HG03460 (cell line): Measurements from ENCODE around the gene UPF3A.

Experiments
- ATAC-seq: cut with Tn5 transposase; IDR thresholded peaks from one replicate; pipeline ENCODE4 v1.9.1; 2021; ENCODE audit not compliant: unreplicated experiment

Gene UPF3A

DNA sequence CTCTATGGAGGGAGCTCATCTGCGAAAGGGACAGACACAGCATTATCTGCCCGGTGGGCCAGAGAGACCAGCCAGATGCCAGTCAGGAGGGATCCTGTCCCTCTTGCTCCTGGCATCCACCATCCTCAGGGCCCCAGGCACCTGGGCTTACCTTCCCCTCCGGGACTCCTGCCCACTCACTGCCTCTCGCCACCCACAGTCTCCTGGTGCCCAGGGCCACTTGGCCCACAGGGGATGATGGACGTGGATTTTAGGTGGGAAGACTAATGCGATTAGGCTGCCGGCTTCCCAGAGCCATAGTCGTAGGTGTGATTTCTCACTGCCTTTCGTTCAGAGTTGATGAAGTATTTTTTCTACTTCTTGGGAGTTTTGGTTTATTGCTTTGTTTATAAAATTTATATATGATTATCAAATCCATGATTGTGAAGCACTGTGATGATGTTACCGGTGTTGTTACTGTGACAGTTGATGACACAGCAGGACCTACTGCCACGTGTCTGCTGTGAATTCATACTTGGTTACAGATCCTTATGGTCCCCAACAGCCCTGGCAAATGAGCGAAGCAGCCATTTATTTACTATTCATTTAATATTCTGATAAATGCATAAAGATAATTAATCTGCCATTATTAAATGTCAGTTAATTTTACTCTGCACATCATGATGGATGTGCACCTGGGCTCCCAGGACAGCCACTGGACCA is 18.4 kb downstream of the UPF3A start:
- ATAC-seq: no peak

GRCh38 chr13:114303700-114304327 is 22.4 kb downstream of the UPF3A start:
- ATAC-seq: no peak

GRCh38 chr13:114304346-114305034 is 23.1 kb downstream of the UPF3A start:
- no peak for ATAC-seq

GRCh38 chr13:114309086-114309485 is 27.7 kb downstream of the UPF3A start:
- no peak for ATAC-seq

GRCh38 chr13:114309806-114310410 is 28.5 kb downstream of the UPF3A start:
- ATAC-seq: no peak

GRCh38 chr13:114310956-114311355 is 29.6 kb downstream of the UPF3A start:
- no peak for ATAC-seq

- ATAC-seq: no peak
Measured at GRCh38 chr13:114311387-114311786, 30.0 kb downstream of the UPF3A start.

GRCh38 chr13:114311908-114312307 is 30.5 kb downstream of the UPF3A start:
- no peak for ATAC-seq

- ATAC-seq: no peak
Measured at GRCh38 chr13:114313061-114313860, 31.9 kb downstream of the UPF3A start.

GRCh38 chr13:114314074-114314912 is 32.9 kb downstream of the UPF3A start, which contains the start of gene CHAMP1:
CHAMP1 (plus strand) TSS chr13:114314503; CDS start chr13:114323843, 9,340 bp downstream.
- ATAC-seq: peak; percentile 82

DNA sequence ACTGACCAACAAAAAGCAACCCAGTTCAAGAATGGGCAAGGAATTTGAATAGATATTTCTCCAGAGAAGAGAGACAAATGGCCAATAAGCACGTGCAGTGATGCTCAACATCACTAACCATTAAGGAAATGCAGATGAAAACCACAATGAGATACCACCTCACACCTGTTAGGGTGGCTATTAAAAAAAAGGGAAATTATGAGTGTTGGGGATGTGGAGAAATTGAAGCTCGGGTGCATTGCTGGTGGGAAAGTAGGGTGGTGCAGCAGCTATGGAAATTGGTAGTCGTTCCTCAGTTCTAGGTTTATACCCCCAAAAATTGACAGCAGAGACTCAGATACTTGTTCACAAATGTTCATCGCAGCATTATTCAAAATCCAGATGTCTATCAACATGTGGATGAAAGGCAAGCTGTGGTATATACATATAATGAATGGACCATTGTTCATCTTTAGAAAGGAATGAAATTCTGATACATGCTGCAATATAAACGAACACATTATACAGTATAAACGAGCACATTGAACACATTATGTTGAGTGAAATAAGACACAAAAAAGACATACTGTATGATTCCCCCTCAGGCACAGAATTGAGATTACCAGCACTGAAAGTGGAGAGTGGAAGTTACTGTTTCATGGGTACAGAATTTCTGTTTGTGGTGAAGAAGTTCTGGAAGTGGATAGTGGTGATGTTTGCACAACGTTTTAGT is 33.8 kb downstream of the UPF3A start:
- ATAC-seq: peak; percentile 9

DNA sequence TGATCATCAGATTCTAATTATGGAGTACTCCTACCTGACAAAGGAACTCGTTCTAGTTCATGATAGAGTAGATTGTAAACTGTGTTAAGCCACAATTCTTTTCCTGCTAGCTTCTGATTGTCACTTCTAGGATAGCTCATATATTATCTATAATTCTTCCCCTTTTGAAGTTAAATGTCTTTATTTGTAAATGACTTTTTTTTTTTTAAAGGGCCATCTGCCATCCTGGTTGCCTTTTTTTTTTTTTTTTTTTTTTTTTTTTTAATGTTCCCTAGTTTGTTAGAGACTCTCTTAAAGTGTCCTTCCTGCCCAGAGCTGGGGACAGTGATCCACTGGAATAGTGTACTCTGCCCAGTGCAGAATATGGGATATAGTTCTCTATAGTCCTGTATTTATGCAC is 37.2 kb downstream of the UPF3A start:
- no peak for ATAC-seq

GRCh38 chr13:114319441-114319913 is 38.1 kb downstream of the UPF3A start:
- ATAC-seq: no peak

DNA sequence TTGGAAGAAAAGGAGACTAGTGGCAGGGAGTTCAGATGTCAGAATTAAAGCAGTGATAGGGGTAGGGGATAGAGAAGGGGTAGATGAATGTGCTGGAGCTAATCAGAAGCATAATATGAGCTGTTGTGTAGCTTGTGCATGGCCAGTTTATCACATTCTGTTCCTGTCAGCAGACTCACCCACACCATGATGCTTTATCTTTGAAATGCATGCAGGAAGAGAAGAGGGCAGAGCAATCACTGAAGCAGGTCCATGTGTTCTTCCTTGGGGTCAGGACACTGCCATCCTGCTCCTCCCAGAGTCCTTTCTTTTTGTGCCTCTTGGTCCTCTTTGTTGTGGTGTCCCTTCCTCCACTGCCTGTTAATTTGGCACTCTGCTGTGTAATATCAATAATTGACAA is 38.7 kb downstream of the UPF3A start:
- ATAC-seq: no peak

DNA sequence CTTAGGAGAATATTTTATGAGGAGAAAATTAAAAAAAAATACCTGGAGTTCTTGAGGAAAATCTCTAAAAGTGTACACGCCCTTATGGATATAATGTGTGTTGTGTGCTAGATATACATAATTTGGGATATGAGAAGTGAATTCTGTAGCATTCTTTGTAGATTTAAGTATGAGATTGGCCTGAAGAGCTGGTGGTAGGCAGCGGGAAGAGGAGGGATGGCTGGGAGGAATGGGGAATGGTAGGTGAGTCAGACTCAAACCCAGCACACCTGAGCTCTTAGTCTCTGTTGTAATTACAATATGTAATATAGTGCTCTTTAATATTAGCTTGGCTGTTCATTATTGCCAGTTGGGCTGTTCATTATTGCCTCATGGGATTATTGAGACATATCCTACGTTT is 39.9 kb downstream of the UPF3A start:
- no peak for ATAC-seq

- ATAC-seq: no peak
Measured at GRCh38 chr13:114323349-114323748, 41.9 kb downstream of the UPF3A start.

DNA sequence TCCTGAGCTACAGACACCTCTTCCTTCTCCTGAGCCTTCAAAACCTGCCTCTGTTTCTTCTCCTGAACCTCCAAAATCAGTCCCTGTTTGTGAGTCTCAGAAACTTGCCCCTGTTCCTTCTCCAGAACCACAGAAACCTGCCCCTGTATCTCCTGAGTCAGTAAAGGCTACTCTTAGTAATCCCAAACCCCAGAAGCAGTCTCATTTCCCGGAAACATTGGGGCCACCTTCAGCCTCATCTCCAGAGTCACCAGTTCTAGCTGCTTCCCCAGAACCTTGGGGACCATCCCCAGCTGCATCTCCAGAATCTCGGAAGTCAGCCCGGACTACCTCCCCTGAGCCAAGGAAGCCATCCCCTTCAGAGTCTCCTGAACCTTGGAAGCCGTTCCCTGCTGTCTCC is 42.9 kb downstream of the UPF3A start:
- no peak for ATAC-seq

- no peak for ATAC-seq
Measured at GRCh38 chr13:114325729-114326128, 44.3 kb downstream of the UPF3A start.

DNA sequence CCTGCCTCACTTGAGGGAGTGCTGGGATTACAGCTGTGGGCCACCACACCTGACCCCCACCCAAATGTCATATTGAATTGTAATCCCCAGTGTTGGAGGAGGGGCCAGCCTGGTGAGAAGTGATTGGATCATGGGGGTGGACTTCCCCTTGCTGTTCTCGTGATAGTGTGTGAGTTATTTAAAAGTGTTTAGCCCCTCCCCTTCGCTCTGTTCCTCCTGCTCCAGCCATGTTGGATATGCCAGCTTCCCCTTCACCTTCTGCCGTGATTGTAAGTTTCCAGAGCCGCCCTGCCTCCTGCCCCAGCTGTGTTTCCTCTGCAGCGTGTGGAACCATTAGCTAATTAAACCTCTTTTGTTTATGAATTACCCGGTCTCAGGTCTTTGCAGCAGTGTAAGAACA is 46.6 kb downstream of the UPF3A start:
- ATAC-seq: no peak
